A549 (cell line): ENCODE data around the gene GPATCH4. TPM values are rescaled to one million over a fixed set of nuclear protein-coding genes. Genes with fewer than 3 reads are reported as not detected.

Source experiments
- ATAC-seq, 2 experiments: fragments of 200-7000 bp in 1 of 2; fragments of >200 bp in 1 of 2; cut with Nextera tagmentation in 1 of 2; cut with Tn5 transposase in 1 of 2; 3 replicates each; pipeline versions ENCODE4 v1.8.0 to v1.9.1; 2018 to 2020; ENCODE audit warnings: mild to moderate bottlenecking in 1 of 2, moderate library complexity in 1 of 2
- CTCF ChIA-PET: fragments of 300-600 bp; sonication (Branson Sonifier 250); formaldehyde crosslinking; extraction: SDS; loops from one replicate; lab custom pipeline; 2021; ENCODE audit warnings: antibody characterized with exemption, inconsistent platforms; lab: Yijun Ruan, JAX
- POLR2A ChIA-PET: fragments of 350-600 bp; formaldehyde crosslinking; extraction: SDS; loops from one replicate; lab custom pipeline; 2021; ENCODE audit warnings: antibody characterized with exemption, inconsistent platforms; lab: Yijun Ruan, JAX
- DNase-seq, 2 experiments: peaks; one replicate each; pipeline versions ENCODE4 v3.0.0 to v3.0.0-alpha.2; 2011 to 2016; ENCODE audit warnings: low read depth in 1 of 2, low spot score in 1 of 2
- FAIRE-seq: peaks from 2 replicates; lab custom pipeline; 2011; peaks lifted over from hg19 to GRCh38; lab: Jason Lieb, UNC
- H3K27ac ChIP-seq, 2 experiments: fragments of >200 bp; sonication (Bioruptor Twin); formaldehyde crosslinking; 3 replicates each; pipeline ENCODE4 v1.5.1; 2016 to 2017
- H3K4me1 ChIP-seq: fragments of >200 bp; sonication (Bioruptor Twin); formaldehyde crosslinking; 3 replicates; pipeline ENCODE4 v1.6.1; 2016
- H3K4me2 ChIP-seq: fragments of >200 bp; sonication (Bioruptor Twin); formaldehyde crosslinking; 3 replicates; pipeline ENCODE4 v1.6.1; 2016
- H3K4me3 ChIP-seq: fragments of >200 bp; sonication (Bioruptor Twin); formaldehyde crosslinking; 3 replicates; pipeline ENCODE4 v1.5.1; 2016
- H3K9me3 ChIP-seq: fragments of >200 bp; sonication (Bioruptor Twin); formaldehyde crosslinking; 3 replicates; pipeline ENCODE4 v1.6.1; 2016
- BCL3 ChIP-seq: fragments of >200 bp; sonication (Bioruptor Twin); formaldehyde crosslinking; IDR thresholded peaks from 3 replicates; pipeline ENCODE4 v1.6.1; 2016
- CHD4 ChIP-seq: fragments of 200-600 bp; sonication (generic); IDR thresholded peaks from 2 replicates; pipeline ENCODE4 v1.6.1; 2016; ENCODE audit warnings: antibody characterized with exemption, mild to moderate bottlenecking, borderline replicate concordance
- E2F6 ChIP-seq: IDR thresholded peaks from 2 replicates; pipeline ENCODE4 v1.6.1; 2012; ENCODE audit warnings: low read depth, borderline replicate concordance
- ELK1 ChIP-seq: fragments of 150-350 bp; IDR thresholded peaks from 2 replicates; pipeline ENCODE4 v1.6.1; 2014; ENCODE audit warnings: low read depth, mild to moderate bottlenecking, low read length
- FOSB ChIP-seq: fragments of 250-450 bp; sonication (Bioruptor Pico); IDR thresholded peaks from 2 replicates; pipeline ENCODE4 v1.5.0; 2020; ENCODE audit warnings: mild to moderate bottlenecking, moderate library complexity
- FOSL2 ChIP-seq, 2 experiments: fragments of 450-650 bp in 1 of 2; fragments of >200 bp in 1 of 2; sonication (Bioruptor Twin) in 1 of 2; formaldehyde crosslinking; IDR thresholded peaks; 2 replicates each; pipeline versions ENCODE4 v1.5.0 to v1.6.1; 2016 to 2020; ENCODE audit warnings: mild to moderate bottlenecking in 1 of 2, moderate library complexity in 1 of 2
- FOXS1 ChIP-seq: fragments of 250-450 bp; sonication (Bioruptor Pico); IDR thresholded peaks from 2 replicates; pipeline ENCODE4 v1.5.0; 2020; ENCODE audit warnings: mild to moderate bottlenecking, moderate library complexity
- GATA3 ChIP-seq: IDR thresholded peaks from 2 replicates; pipeline ENCODE4 v1.6.1; 2012; ENCODE audit warnings: borderline replicate concordance
- HEYL ChIP-seq: fragments of 250-450 bp; sonication (Bioruptor Pico); IDR thresholded peaks from 2 replicates; pipeline ENCODE4 v1.8.0; 2021; ENCODE audit warnings: mild to moderate bottlenecking, moderate library complexity
- JUNB ChIP-seq: fragments of >200 bp; sonication (Bioruptor Twin); formaldehyde crosslinking; IDR thresholded peaks from 2 replicates; pipeline ENCODE4 v1.6.1; 2016
- MAFK ChIP-seq: fragments of 450-650 bp; IDR thresholded peaks from 2 replicates; pipeline ENCODE4 v1.6.1; 2014; ENCODE audit not compliant: partially characterized antibody
- MAZ ChIP-seq: fragments of 150-350 bp; IDR thresholded peaks from 2 replicates; pipeline ENCODE4 v1.6.1; 2014; ENCODE audit warnings: antibody characterized with exemption, low read depth, low read length, borderline replicate concordance
- MYC ChIP-seq: IDR thresholded peaks from 2 replicates; pipeline ENCODE4 v1.6.1; 2012; ENCODE audit warnings: mild to moderate bottlenecking, inconsistent platforms, low read length, improper control_type of control experiment, borderline replicate concordance
- NFE2L2 ChIP-seq: fragments of 150-350 bp; conservative IDR thresholded peaks from 2 replicates; pipeline ENCODE4 v1.6.1; 2014; ENCODE audit warnings: low read length
- NR3C1 ChIP-seq: fragments of >200 bp; sonication (Bioruptor Twin); formaldehyde crosslinking; IDR thresholded peaks from 3 replicates; pipeline ENCODE4 v1.6.1; 2017
- POLR2AphosphoS2 ChIP-seq: conservative IDR thresholded peaks from 2 replicates; pipeline ENCODE4 v1.6.1; 2012; ENCODE audit warnings: low read length, improper control_type of control experiment, inconsistent platforms
- RAD21 ChIP-seq, 2 experiments: fragments of >200 bp in 1 of 2; sonication (Bioruptor Twin) in 1 of 2; formaldehyde crosslinking in 1 of 2; IDR thresholded peaks in 1 of 2; conservative IDR thresholded peaks in 1 of 2; 2 replicates in 1 of 2; 3 replicates in 1 of 2; pipeline ENCODE4 v1.6.1; 2012 to 2018; ENCODE audit warnings: inconsistent platforms in 1 of 2
- TFCP2L1 ChIP-seq: fragments of 250-450 bp; sonication (Bioruptor Pico); IDR thresholded peaks from 2 replicates; pipeline ENCODE4 v1.5.0; 2021; ENCODE audit warnings: mild to moderate bottlenecking
- TP53 ChIP-seq: fragments of 250-450 bp; sonication (Bioruptor Pico); IDR thresholded peaks from 2 replicates; pipeline ENCODE4 v1.5.0; 2021; ENCODE audit warnings: mild to moderate bottlenecking, moderate library complexity
- USF2 ChIP-seq: fragments of 450-650 bp; IDR thresholded peaks from 2 replicates; pipeline ENCODE4 v1.6.1; 2014; ENCODE audit warnings: antibody characterized with exemption
- WGBS: methylation state at CpG from one replicate; pipeline ENCODE4 v1.1.6; 2017; ENCODE audit errors: missing lambda C conversion rate; 5-methylcytosine and 5-hydroxymethylcytosine counted together
- polyA plus RNA-seq, 4 experiments: library from polyadenylated mRNA; depleted of rRNA in 3 of 4; stranded (reverse); fragments of >200 nt; fragmentation: RNase III in 1 of 4; extraction: RNeasy Plus Mini Kit Qiagen cat#74134 plus additional on column Dnase treatment in 1 of 4; gene quantifications; 2 replicates in 3 of 4; 3 replicates in 1 of 4; pipeline ENCODE4 v1.2.3, GENCODE V29; 2011 to 2017
- TF ChIP-seq, protein P1 (sequence below): fragments of >200 bp; sonication (Bioruptor Twin); formaldehyde crosslinking; IDR thresholded peaks from 2 replicates; pipeline ENCODE4 v1.6.1; 2016

The GPATCH4 gene
- polyA plus RNA-seq, 2 of the 4 experiments (the other 2 are of a cell fraction), result 68.1 to 85.2 TPM

DNA sequence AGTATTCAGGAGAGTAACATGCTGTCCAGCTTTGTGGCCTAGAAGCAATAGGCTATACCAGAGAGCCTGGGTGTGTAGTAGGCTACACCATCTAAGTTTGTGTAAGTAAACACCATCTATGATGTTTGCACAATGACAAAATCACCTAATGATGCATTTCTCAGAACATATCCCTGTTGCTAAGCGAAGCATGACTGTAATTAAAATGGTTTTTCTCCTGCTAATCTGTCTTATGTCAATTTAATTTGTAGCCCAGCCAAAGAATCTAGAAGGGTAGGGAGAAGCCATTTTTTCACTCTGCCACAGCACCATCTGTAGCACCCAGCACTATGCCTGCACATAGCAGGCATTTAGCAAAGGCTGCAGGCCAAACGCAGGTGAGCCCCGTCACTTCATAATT is 23.7 kb downstream of the GPATCH4 start (continued):
- no peak for TF ChIP-seq NR3C1
- TF ChIP-seq MAFK, result no peak
- no peak for TF ChIP-seq TP53 (CRISPR knock-in tag)
- no peak for TF ChIP-seq E2F6
- TF ChIP-seq RAD21 (conservative IDR thresholded peaks at IDR 0.05 in 1 of 2, IDR thresholded peaks at IDR 0.05 in 1 of 2), result no peak
- TF ChIP-seq, protein P1, sequence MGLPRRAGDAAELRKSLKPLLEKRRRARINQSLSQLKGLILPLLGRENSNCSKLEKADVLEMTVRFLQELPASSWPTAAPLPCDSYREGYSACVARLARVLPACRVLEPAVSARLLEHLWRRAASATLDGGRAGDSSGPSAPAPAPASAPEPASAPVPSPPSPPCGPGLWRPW, result no peak
- TF ChIP-seq HEYL (CRISPR knock-in tag), result no peak

GRCh38 chr1:156574039-156574633 is 27.1 kb downstream of the GPATCH4 start:
- no peak for TF ChIP-seq GATA3
- no peak for TF ChIP-seq FOSB
- no peak for TF ChIP-seq BCL3
- TF ChIP-seq FOSL2 (IDR thresholded peaks at IDR 0.05), result no peak
- TF ChIP-seq FOSL2 (CRISPR knock-in tag; IDR thresholded peaks at IDR 0.05), result no peak
- TF ChIP-seq ELK1, result no peak
- TF ChIP-seq MAZ, result no peak
- no peak for TF ChIP-seq TFCP2L1 (CRISPR knock-in tag)
- TF ChIP-seq NFE2L2, result no peak
- TF ChIP-seq E2F6, result no peak
- TF ChIP-seq, all 56 proteins: peak for 0
- FAIRE-seq, result no peak
- ChIA-PET CTCF (interaction anchor here (1.0 to 1.7 kb wide), 5 partner anchors 13 to 54 kb away, joined by 3 to 4 read pairs (median 3); partner anchors contain the start of gene HAPLN2), POLR2A (interaction anchor here (1.0 kb wide), 1 partner anchor 17 kb away, joined by 3 read pairs; the partner anchor contains the start of gene NAXE)
- no peak for ATAC-seq
- no peaks in the 10 kb centered on the region for H3K9me3 ChIP-seq
- no peak for DNase-seq
- WGBS, result 38% methylated on average over 2 of the region's 2 CpGs
- H3K4me1 ChIP-seq, result peaks cover 11% of the 10 kb centered on the region; the same call in 1 of the 3 replicates
- no peak overlapping the region for H3K4me2 ChIP-seq
- H3K27ac ChIP-seq, result no peak overlapping the region
- no peak overlapping the region for H3K4me3 ChIP-seq

- ChIA-PET CTCF (interaction anchor here (1.0 to 2.3 kb wide), 5 partner anchors 13 to 127 kb away, joined by 3 to 6 read pairs (median 3); no protein-coding TSS in a partner anchor), POLR2A (no interaction called here)
- DNase-seq, result no peak
- no peak for FAIRE-seq
- peak overlapping the region; percentile 85 for H3K4me2 ChIP-seq
- peak overlapping the region in 1 of 2 experiments; percentile 84; a peak in 3 of 6 replicates for H3K27ac ChIP-seq
- no peaks in the 10 kb centered on the region for H3K9me3 ChIP-seq
- H3K4me1 ChIP-seq, result peaks cover 11% of the 10 kb centered on the region; the same call in 1 of the 3 replicates
- peak overlapping the region; percentile 65 for H3K4me3 ChIP-seq
- ATAC-seq, result no peak; a peak in 1 of 6 replicates
- TF ChIP-seq USF2, result no peak
- no peak for TF ChIP-seq POLR2AphosphoS2
- no peak for TF ChIP-seq MAZ
- TF ChIP-seq FOSB, result no peak
- no peak for TF ChIP-seq MYC
- TF ChIP-seq JUNB, result no peak
- no peak for TF ChIP-seq CHD4
- TF ChIP-seq FOXS1 (CRISPR knock-in tag), result no peak
- 31% methylated on average over 10 of the region's 10 CpGs for WGBS
These were observed 28.6 kb downstream of the GPATCH4 start for GRCh38 chr1:156572663-156573018.
